HepG2 (cell line): Measurements from ENCODE around the gene ZFP1. TPM values are rescaled to one million over a fixed set of nuclear protein-coding genes. Genes with fewer than 3 reads are reported as not detected.

Experiments used
- ATAC-seq: fragments of 200-7000 bp; cut with Tn5 transposase; 3 replicates; pipeline ENCODE4 v1.9.1; 2020; ENCODE audit warnings: mild to moderate bottlenecking, moderate library complexity
- BruUV-seq: library from RNA; stranded (reverse); fragments of 400-500 nt; replicated peaks from 2 replicates; lab custom pipeline; 2021; lab: Mats Ljungman, UMichigan
- CTCF ChIA-PET: fragments of 300-600 bp; formaldehyde crosslinking; extraction: SDS; loops from one replicate; lab custom pipeline; 2021; ENCODE audit warnings: low total read pairs, inconsistent platforms, low intra/inter-chr PET ratio; lab: Yijun Ruan, JAX
- POLR2A ChIA-PET: fragments of 350-600 bp; sonication (Branson Sonifier 250); formaldehyde crosslinking; loops from one replicate; lab custom pipeline; 2020; ENCODE audit warnings: antibody characterized with exemption, inconsistent platforms; lab: Yijun Ruan, JAX
- DNase-seq: peaks from one replicate; pipeline ENCODE4 v3.0.0-alpha.2; 2015; ENCODE audit warnings: low spot score
- FAIRE-seq: peaks from 3 replicates; lab custom pipeline; 2011; peaks lifted over from hg19 to GRCh38; lab: Jason Lieb, UNC
- H2AFZ ChIP-seq: one replicate; pipeline ENCODE4 v1.6.1; 2011; ENCODE audit warnings: low read length, inconsistent platforms
- H3K27ac ChIP-seq: fragments of 300-600 bp; 3 replicates; pipeline ENCODE4 v1.8.0; 2011; ENCODE audit warnings: mixed run types, mild to moderate bottlenecking, mixed read lengths, low read length, inconsistent platforms; ENCODE audit not compliant: insufficient read depth; ENCODE audit errors: extremely low read length
- H3K27me3 ChIP-seq, 2 experiments: fragments of 200-600 bp in 1 of 2; 2 replicates in 1 of 2; 3 replicates in 1 of 2; pipeline versions ENCODE4 v1.6.0 to v1.8.0; 2011; ENCODE audit warnings: low read length in 2 of 2, mild to moderate bottlenecking in 2 of 2, moderate library complexity in 2 of 2, inconsistent platforms in 1 of 2; ENCODE audit not compliant: insufficient read depth in 2 of 2, control insufficient read depth in 1 of 2
- H3K36me3 ChIP-seq, 2 experiments: fragments of 200-600 bp in 1 of 2; replicated peaks in 1 of 2; 2 replicates in 1 of 2; 3 replicates in 1 of 2; pipeline versions ENCODE4 v1.5.1 to v1.8.0; 2011; ENCODE audit warnings: low read length in 2 of 2, inconsistent platforms in 1 of 2; ENCODE audit not compliant: insufficient read depth in 2 of 2, control insufficient read depth in 1 of 2
- H3K4me1 ChIP-seq: 2 replicates; pipeline ENCODE4 v1.5.1; 2012; ENCODE audit warnings: low read length, inconsistent platforms; ENCODE audit not compliant: insufficient read depth
- H3K4me2 ChIP-seq: 2 replicates; pipeline ENCODE4 v1.6.0; 2011; ENCODE audit warnings: low read depth, low read length, inconsistent platforms
- H3K4me3 ChIP-seq, 3 experiments: fragments of 200-600 bp in 1 of 3; sonication (generic), shearing (Covaris generic) in 1 of 3; replicated peaks in 1 of 3; 2 replicates each; pipeline ENCODE4 v1.5.1; 2011 to 2016; ENCODE audit warnings: low read length in 3 of 3, inconsistent platforms in 2 of 3, low read depth in 2 of 3, mild to moderate bottlenecking in 2 of 3, control low read depth in 1 of 3, mixed read lengths in 1 of 3; ENCODE audit not compliant: insufficient read depth in 1 of 3
- H3K79me2 ChIP-seq: one replicate; pipeline ENCODE4 v1.6.1; 2011; ENCODE audit warnings: low read length, inconsistent platforms; ENCODE audit not compliant: insufficient read depth
- H3K9ac ChIP-seq: 2 replicates; pipeline ENCODE4 v1.6.0; 2011; ENCODE audit warnings: mild to moderate bottlenecking, low read depth, low read length, inconsistent platforms; ENCODE audit not compliant: insufficient read depth
- H3K9me3 ChIP-seq: 2 replicates; pipeline ENCODE4 v1.5.1; 2012; ENCODE audit warnings: mild to moderate bottlenecking, low read length
- H4K20me1 ChIP-seq: 2 replicates; pipeline ENCODE4 v1.6.0; 2011; ENCODE audit warnings: inconsistent platforms, mild to moderate bottlenecking, low read length, moderate library complexity; ENCODE audit not compliant: insufficient read depth
- FOXO1 ChIP-seq: sonication (generic); formaldehyde crosslinking; IDR thresholded peaks from 2 replicates; pipeline ENCODE4 v1.4.0; 2020; ENCODE audit warnings: missing genetic modification reagents
- GTF2F1 ChIP-seq: fragments of 150-350 bp; IDR thresholded peaks from 2 replicates; pipeline ENCODE4 v1.6.1; 2014; ENCODE audit warnings: low read length
- GZF1 ChIP-seq: sonication (generic); formaldehyde crosslinking; IDR thresholded peaks from 2 replicates; pipeline ENCODE4 v1.5.1; 2020; ENCODE audit warnings: mild to moderate bottlenecking, missing genetic modification reagents
- IKZF4 ChIP-seq: sonication (generic); formaldehyde crosslinking; IDR thresholded peaks from 2 replicates; pipeline ENCODE4 v1.5.1; 2020; ENCODE audit warnings: borderline replicate concordance, mild to moderate bottlenecking, low read depth, missing genetic modification reagents; ENCODE audit errors: not compliant biosample characterization
- POLR2A ChIP-seq, 2 experiments: IDR thresholded peaks; 2 replicates each; pipeline ENCODE4 v1.6.1; 2011; ENCODE audit warnings: low read depth in 2 of 2, low read length in 2 of 2, mild to moderate bottlenecking in 1 of 2, moderate library complexity in 1 of 2; ENCODE audit not compliant: insufficient read depth in 1 of 2
- ZKSCAN8 ChIP-seq: IDR thresholded peaks from 2 replicates; pipeline ENCODE4 v1.6.1; 2016; ENCODE audit warnings: borderline replicate concordance, missing genetic modification reagents, missing compliant biosample characterization
- ZNF292 ChIP-seq: sonication (generic); formaldehyde crosslinking; IDR thresholded peaks from 2 replicates; pipeline ENCODE4 v1.8.1; 2022; ENCODE audit warnings: mild to moderate bottlenecking, low read depth, missing genetic modification reagents, borderline replicate concordance
- ZNF557 ChIP-seq: sonication (generic); formaldehyde crosslinking; IDR thresholded peaks from 2 replicates; pipeline ENCODE4 v1.4.0; 2020; ENCODE audit warnings: missing genetic modification reagents
- ZNF574 ChIP-seq: sonication (generic); formaldehyde crosslinking; IDR thresholded peaks from 2 replicates; pipeline ENCODE4 v1.4.0; 2020; ENCODE audit warnings: missing genetic modification reagents
- ZSCAN29 ChIP-seq: sonication (generic); formaldehyde crosslinking; conservative IDR thresholded peaks from 2 replicates; pipeline ENCODE4 v1.4.0; 2020; ENCODE audit warnings: mild to moderate bottlenecking, missing genetic modification reagents
- WGBS: methylation state at CpG from one replicate; pipeline ENCODE4 v1.1.6; 2017; ENCODE audit warnings: low lambda C conversion rate; 5-methylcytosine and 5-hydroxymethylcytosine counted together
- in situ Hi-C: cut with HindIII; loops from 2 replicates; pipeline ENCODE4 v1.10.0; 2017; ENCODE audit warnings: low pct_unique_long_range_greater_than_20kb; ENCODE audit not compliant: extremely low pct_ligation_motif_present
- intact Hi-C: fragments of 100-400 bp; cut with micrococcal nuclease; formaldehyde crosslinking; loops from one replicate; pipeline ENCODE4 v1.10.0; 2022; ENCODE audit not compliant: unreplicated experiment
- polyA plus RNA-seq, 8 experiments: library from polyadenylated mRNA; depleted of rRNA in 3 of 8; stranded (reverse) in 7 of 8; unstranded in 1 of 8; fragments of >200 nt; fragmentation: Illumina TruSeq in 4 of 8; extraction: Trizol in 4 of 8; gene quantifications; 2 replicates each; pipeline versions ENCODE4 v1.2.1 to v1.2.3, GENCODE V29; 2011 to 2016; ENCODE audit warnings: low read depth in 4 of 8, missing spikeins in 1 of 8, mixed read lengths in 1 of 8; ENCODE audit not compliant: insufficient read depth in 1 of 8
- total RNA-seq, 5 experiments: library from RNA; depleted of rRNA; stranded (reverse); fragments of >200 nt; fragmentation: Illumina TruSeq; extraction: Trizol; gene quantifications; 2 replicates each; pipeline ENCODE4 v1.2.3, GENCODE V29; 2016; ENCODE audit warnings: low read depth in 1 of 5

The ZFP1 gene
- total and polyA plus RNA-seq, 2 of the 13 experiments (the other 11 are each of a cell fraction or from before 2014, with no cell fraction given): 8.3 to 14.0 TPM

GRCh38 chr16:75101635-75102034 lies 46.7 kb upstream of the ZFP1 start:
- no peak for FAIRE-seq
- no peak for ATAC-seq
- H3K4me1 ChIP-seq: peaks cover 12% of the 10 kb centered on the region; the same call in 1 of the 2 replicates
- WGBS: 97% methylated on average over 3 of the region's 3 CpGs
- no peak for DNase-seq
- H2AFZ ChIP-seq: no peak overlapping the region
- TF ChIP-seq ZSCAN29 (CRISPR knock-in tag) (no peak), POLR2A (IDR thresholded peaks at IDR 0.05; ENCODE audit: insufficient read depth in 1 of 2, low read depth in 2 of 2, low read length in 2 of 2) (no peak), ZKSCAN8 (CRISPR knock-in tag) (no peak), GZF1 (CRISPR knock-in tag) (no peak), FOXO1 (no peak), ZNF574 (CRISPR knock-in tag) (no peak), GTF2F1 (no peak), ZNF292 (CRISPR knock-in tag) (no peak), ZNF557 (CRISPR knock-in tag) (no peak), IKZF4 (CRISPR knock-in tag) (no peak)
- peaks cover 7% of the 10 kb centered on the region for H3K79me2 ChIP-seq
- POLR2A ChIA-PET: no interaction called here
- no peak overlapping the region for H3K9ac ChIP-seq
- no TSS peak for BruUV-seq
- in situ Hi-C loops (loop anchor here (10.0 kb wide), 1 partner anchor 107 kb away; the partner anchor contains the start of gene ZNRF1), intact Hi-C loops (no loop called here)
- H3K27ac ChIP-seq: no peak overlapping the region
- H3K36me3 ChIP-seq: peaks cover 20 to 50% of the 10 kb centered on the region in 2 experiments
- no peak overlapping the region for H3K4me2 ChIP-seq
- no peaks in the 10 kb centered on the region for H3K9me3 ChIP-seq
- no peak overlapping the region for H3K4me3 ChIP-seq
- H3K27me3 ChIP-seq: no peaks in the 10 kb centered on the region
- peaks cover 11% of the 10 kb centered on the region for H4K20me1 ChIP-seq
- CTCF ChIA-PET: no interaction called here
